NCI-H1048 (cell line): ENCODE data around the gene PROX2.
A peak's percentile ranks its signal among the peaks of the same experiment; 100 is the strongest.

Experiments used
- DNase-seq: peaks from one replicate; lab custom pipeline; 2025; lab: John Stamatoyannopoulos, UW

The PROX2 gene

GRCh38 chr14:74908861-74909341, 33.0 kb upstream of the PROX2 start:
- DNase-seq = no peak

DNA sequence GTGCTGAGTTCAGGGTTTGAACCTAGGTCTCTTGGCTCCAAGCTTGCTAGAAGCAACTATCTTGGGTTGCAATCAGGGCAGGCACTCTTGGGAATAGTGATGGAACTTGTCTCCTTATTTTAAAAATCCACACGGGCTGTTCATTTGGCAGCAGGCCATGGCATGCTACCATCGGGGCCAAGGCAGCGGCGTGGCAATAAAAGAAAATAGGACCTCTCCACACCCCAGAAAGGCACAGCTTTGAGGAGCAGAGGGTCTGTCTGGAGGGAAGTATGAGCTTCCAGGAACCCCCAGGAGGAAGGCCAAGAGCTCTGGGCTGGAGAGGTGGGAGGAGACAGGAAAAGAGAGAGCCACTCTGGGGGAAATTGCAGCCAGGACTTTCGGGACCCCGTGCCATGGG, 31.8 kb upstream of the PROX2 start:
- no peak for DNase-seq

DNA sequence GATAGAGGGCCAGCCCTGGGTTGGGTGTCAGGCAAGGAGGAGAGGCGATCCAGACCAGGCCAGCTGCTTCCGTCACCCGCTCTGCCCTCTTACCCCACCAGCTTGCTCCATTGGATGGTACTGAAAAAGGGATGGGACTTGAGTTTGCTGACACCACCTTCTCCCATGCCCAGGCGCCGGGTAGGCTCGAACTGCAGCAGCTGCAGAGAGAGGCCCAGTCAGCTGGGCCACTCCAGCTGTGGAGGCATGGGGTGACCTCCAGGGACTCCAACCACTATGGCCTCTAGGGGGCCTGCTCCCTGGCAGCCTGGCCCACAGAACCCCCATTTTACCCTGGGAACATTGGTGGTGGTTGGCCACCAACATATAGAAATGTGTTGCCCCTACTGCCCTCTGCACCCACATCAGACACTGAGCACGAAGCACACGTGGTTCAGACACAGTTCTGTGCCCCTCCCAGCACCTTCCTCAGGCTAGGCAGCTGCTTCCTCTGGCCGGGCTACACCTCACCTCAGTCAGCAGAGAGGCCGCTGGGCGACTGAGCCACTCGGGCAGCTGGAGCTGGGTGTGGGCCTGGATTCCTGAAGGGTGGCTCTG, 31.1 kb upstream of the PROX2 start:
- DNase-seq = no peak

DNA sequence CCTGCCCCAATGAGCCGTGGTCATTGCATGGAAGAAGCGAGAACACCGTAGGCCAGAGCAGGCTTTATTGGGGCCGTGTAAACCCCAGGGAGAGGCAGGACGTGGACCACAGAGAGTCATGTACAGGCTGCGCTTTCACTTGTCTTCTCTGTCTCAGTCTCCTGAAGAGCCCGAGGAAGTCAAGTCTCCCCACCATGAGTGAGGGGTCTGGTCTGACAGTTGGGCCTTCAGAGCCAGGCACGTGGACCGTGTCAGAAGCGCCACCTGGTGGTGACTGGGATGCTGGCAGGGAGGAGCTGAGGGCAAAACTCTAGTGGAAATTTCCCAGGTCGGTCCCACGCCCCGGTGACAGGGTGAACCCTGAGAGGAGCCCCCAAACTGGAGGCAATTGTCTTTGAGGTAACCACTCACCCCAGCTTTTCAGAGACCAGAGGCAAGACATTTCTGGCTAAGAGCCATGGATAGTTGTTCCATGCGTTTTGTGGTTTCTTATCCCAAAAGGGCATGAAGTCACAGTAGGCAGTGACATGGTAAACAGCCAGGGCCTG, 29.7 kb upstream of the PROX2 start:
- DNase-seq = peak; percentile 15

GRCh38 chr14:74904635-74905503, 28.9 kb upstream of the PROX2 start:
- DNase-seq = no peak

GRCh38 chr14:74902941-74903705, 27.2 kb upstream of the PROX2 start:
- DNase-seq = no peak

GRCh38 chr14:74898694-74899093, 22.7 kb upstream of the PROX2 start:
- DNase-seq = no peak

DNA sequence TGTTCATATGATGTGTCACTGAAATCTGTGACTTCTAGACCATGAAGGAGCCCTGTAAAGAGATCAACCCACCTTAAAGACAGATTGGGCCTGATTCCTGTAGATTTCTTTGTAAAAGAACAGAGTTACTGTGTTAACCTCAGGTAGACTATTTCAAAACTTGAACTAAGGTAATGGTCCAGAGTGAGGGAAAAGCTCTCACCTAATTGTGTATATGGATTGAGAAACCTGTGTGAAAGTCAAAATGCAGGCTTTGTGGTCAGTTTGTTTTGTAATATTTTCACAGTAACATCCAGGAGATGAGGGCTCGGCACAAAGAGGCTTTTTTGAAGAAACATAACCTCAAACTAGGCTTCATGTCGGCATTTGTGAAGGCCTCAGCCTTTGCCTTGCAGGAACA, 22.1 kb upstream of the PROX2 start:
- no peak for DNase-seq

DNA sequence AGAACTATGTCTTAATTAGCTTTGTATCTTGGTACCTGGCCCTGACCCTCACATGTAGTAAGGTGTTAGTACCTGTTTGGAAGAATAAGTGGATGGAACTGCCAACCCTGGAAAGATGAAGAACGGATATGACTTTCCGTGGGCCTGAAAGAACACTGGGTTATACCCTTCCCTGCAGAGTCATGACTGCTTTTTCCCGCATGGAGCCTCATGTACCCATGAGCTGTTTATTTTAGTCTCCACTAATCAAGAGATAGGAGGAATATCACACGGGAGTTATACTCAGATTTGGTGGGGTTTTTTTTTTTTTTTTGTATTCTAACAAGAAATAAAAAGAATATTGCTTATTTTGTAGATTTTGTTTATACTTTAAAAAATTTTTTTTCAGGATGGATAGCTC, 21.7 kb upstream of the PROX2 start:
- DNase-seq = no peak

GRCh38 chr14:74896400-74896799, 20.5 kb upstream of the PROX2 start:
- DNase-seq = no peak

- no peak for DNase-seq
These were observed 17.7 kb upstream of the PROX2 start for GRCh38 chr14:74893614-74894091.

GRCh38 chr14:74892745-74893144, 16.8 kb upstream of the PROX2 start:
- DNase-seq = no peak

- no peak for DNase-seq
These were observed 15.9 kb upstream of the PROX2 start for GRCh38 chr14:74891870-74892269.

DNA sequence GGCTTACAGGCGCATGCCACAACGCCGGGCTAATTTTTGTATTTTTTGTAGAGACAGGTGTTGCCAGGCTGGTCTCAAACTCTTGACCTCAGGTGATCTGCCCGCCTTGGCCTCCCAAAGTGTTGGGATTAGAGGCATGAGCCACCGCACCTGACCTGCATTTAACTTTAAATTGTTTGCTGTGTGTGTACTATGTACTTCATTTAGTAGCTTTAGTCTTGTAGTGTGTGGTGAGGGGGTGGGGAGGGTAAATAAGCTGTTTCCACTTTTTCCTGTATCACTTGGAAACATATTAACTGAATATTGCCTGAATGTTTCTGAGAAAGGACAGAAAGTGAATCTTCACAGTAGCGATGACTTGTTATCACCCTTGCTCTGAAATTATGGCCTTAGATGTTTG, 14.3 kb upstream of the PROX2 start:
- DNase-seq = no peak

- DNase-seq = no peak
These were observed 12.5 kb upstream of the PROX2 start for GRCh38 chr14:74888164-74889158.

DNA sequence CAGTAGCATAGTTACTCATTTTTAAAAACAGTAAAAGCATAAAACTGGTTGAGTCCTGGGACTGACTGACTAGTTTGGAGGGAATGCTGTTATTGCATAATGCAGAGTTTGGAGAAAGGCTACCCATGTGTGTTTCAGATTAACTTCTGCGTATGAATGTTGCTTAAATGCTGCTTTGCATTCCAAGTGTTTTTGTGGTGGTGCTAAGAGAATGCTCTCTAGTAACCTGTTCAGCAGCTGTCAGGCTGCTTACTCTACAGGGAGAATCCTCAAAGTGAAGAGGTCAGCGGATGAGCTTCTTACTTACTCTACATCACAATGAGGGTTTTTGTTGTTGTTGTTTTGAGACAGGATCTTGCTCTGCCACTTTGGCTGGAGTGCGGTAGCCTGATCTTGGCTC, 10.1 kb upstream of the PROX2 start:
- DNase-seq = no peak

DNA sequence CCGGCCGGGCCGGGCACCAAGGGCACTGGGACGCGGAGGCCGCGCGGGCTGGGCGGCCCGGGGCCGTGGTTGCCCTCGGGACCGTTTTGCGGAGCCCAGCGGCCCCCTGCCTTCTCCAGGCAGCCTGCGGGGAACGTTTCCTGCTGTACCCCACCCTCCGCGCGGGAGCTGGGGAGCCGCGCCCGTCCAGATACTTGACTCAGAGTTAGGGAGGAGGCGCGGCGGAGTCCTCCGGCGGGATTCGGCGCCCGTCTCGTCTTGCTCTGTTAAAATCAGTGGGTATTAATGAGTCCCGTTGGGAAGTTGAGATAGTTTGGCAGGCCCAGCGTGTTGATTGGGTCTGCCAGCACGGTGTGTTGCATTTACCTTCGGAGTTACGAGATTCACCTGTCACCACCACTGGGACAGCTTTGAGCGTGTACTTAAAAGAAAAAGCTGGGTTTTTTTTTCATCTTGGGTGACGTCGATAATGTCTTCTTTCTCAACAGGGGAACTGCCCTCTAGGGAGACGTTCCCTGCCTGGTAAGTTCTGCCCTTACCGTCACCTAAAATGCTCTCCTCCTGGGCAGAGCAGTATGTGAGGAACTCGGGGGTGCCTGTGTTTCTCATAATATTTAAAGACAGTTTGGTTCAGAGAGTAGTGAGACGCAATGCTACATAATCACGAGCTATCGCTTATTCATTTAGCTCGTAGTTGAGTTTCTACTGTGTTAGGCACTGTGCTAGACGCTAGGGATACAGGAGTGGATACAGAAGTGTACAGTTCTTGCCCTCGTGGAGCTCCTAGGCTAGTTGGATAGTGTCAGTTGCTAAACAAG, 6.4 kb upstream of the PROX2 start:
- DNase-seq = no peak

GRCh38 chr14:74881431-74882102, 5.6 kb upstream of the PROX2 start, which contains the start of gene DLST:
Gene DLST, plus strand, starts transcription at chr14:74881916. Its CDS starts 38 bp downstream, at chr14:74881954.
- DNase-seq = peak; percentile 73

DNA sequence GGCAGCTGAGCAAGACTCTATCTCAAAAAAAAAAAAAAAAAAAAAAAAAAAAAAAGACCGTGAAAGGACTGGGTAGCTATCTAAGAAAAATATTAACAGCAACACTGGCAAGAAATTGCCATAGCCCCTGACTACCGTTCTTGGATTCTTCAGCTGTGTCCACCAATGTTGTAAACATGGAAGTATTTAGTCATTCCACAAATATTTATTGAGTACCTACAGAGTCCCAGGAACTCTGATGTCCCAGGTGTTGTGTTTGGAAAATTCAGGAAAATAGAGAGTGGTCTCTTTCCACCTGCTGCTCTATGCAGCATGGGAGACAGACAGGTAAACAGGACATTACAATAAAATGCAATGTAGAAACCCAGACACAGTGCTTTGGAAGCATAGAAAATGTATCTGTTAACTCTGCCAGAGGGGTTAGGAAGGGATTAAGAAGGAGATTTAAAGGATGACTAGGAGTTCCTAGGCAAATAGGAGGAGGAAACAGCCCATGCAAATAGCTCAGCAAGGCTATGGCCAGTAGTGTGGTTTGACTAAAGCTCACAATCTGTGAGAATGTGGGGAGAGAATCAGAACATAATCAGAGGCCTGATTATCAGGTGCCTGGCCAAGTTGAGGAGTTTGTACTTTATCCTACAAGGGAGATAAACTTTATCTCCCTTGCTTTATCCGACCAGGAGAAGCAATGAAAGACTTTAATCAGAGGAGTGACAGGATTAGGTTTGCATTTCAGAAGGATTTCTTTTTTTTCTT, 3.7 kb upstream of the PROX2 start:
- no peak for DNase-seq
